ENCODE measurements around the gene CNOT3.

- TF ChIP-seq YY1 (IDR thresholded peaks at IDR 0.05; ENCODE audit: insufficient read depth, insufficient read length) (no peak), SUZ12 (IDR thresholded peaks at IDR 0.05; ENCODE audit: extremely low read depth, insufficient read depth, insufficient read length) (no peak), ZNF274 (IDR thresholded peaks at IDR 0.05; ENCODE audit: low read depth, low read length) (no peak)
These were observed 61.8 kb downstream of the CNOT3 start for GRCh38 chr19:54199401-54199800.

Data from NT2/D1 (cell line).